Tibial nerve (tissue), 4 donors: ENCODE data around the gene NUMB. TPM values are rescaled to one million over a fixed set of nuclear protein-coding genes. Genes with fewer than 3 reads are reported as not detected.
"Not testable (repeated sequence)": the region's sequence is repeated elsewhere in the genome, so short reads cannot be mapped to it uniquely, and the experiment has no call there.

ENCODE experiments used
- DNase-seq, 2 donors: peaks; one replicate each; pipeline ENCODE4 v3.0.0-alpha.2; 2019; ENCODE audit warnings: low spot score in 2 of 2
- H3K27ac ChIP-seq, 4 donors: fragments of 200-600 bp; sonication (generic) in 3 of 4; one replicate each; pipeline ENCODE4 v1.5.1; 2017 to 2019; ENCODE audit warnings: mild to moderate bottlenecking in 1 of 4
- H3K27me3 ChIP-seq, 2 donors: fragments of 200-600 bp; sonication (generic) in 1 of 2; one replicate each; pipeline versions ENCODE4 v1.5.1 to v1.6.0; 2017 to 2019
- H3K36me3 ChIP-seq, 3 donors: fragments of 200-600 bp; sonication (generic); one replicate each; pipeline ENCODE4 v1.5.1; 2018 to 2019
- H3K4me1 ChIP-seq, 4 donors: fragments of 200-600 bp; sonication (generic) in 3 of 4; one replicate each; pipeline ENCODE4 v1.5.1; 2017 to 2019
- H3K4me3 ChIP-seq, 4 donors: fragments of 200-600 bp; sonication (generic) in 3 of 4; one replicate each; pipeline ENCODE4 v1.5.1; 2017 to 2019; ENCODE audit warnings: mild to moderate bottlenecking in 1 of 4, moderate library complexity in 1 of 4
- H3K9me3 ChIP-seq, 4 donors: fragments of 200-600 bp; sonication (generic) in 3 of 4; one replicate each; pipeline ENCODE4 v1.5.1; 2017 to 2019
- CTCF ChIP-seq, 5 experiments: fragments of 200-600 bp in 3 of 5; fragments of 450-650 bp in 2 of 5; sonication (generic) in 3 of 5; IDR thresholded peaks; one replicate each; pipeline ENCODE4 v1.5.1; 2016 to 2019; ENCODE audit warnings: antibody characterized with exemption in 5 of 5, mild to moderate bottlenecking in 3 of 5, moderate library complexity in 2 of 5
- EP300 ChIP-seq, 2 donors: sonication (generic); formaldehyde crosslinking; IDR thresholded peaks; one replicate each; pipeline ENCODE4 v1.6.1; 2017; ENCODE audit warnings: antibody characterized with exemption in 2 of 2, mild to moderate bottlenecking in 1 of 2
- POLR2A ChIP-seq, 2 donors: fragments of 450-650 bp; IDR thresholded peaks; one replicate each; pipeline ENCODE4 v1.6.1; 2017; ENCODE audit warnings: antibody characterized with exemption in 2 of 2, mild to moderate bottlenecking in 2 of 2, moderate library complexity in 2 of 2
- WGBS, 2 donors: methylation state at CpG; one replicate each; pipeline ENCODE4 v1.1.5; 2018; 5-methylcytosine and 5-hydroxymethylcytosine counted together
- total RNA-seq, 4 donors: library from RNA; depleted of rRNA; stranded (reverse); fragments of >200 nt; gene quantifications; one replicate each; pipeline ENCODE4 v1.1.0, GENCODE V29; 2016

The NUMB gene
- total RNA-seq, 4 donors from 2014 or later, result 50.7 to 81.9 (median 60.2) TPM

GRCh38 chr14:73364559-73364958 lies 93.8 kb downstream of the NUMB start:
- WGBS, 2 donors, result 95 to 99% methylated on average over 2 of the region's 2 CpGs
- no peak overlapping the region for H3K27ac ChIP-seq
- TF ChIP-seq EP300 (IDR thresholded peaks at IDR 0.05), result no peak
- no peak for TF ChIP-seq CTCF (IDR thresholded peaks at IDR 0.05)
- TF ChIP-seq POLR2A (IDR thresholded peaks at IDR 0.05), result no peak

GRCh38 chr14:73359445-73359844 lies 98.9 kb downstream of the NUMB start:
- no peaks in the 10 kb centered on the region for H3K4me1 ChIP-seq
- DNase-seq, result no peak
- no peaks in the 10 kb centered on the region for H3K27me3 ChIP-seq
- no peaks in the 10 kb centered on the region for H3K9me3 ChIP-seq
- no peak overlapping the region for H3K4me3 ChIP-seq
- H3K27ac ChIP-seq, result no peak overlapping the region
- peaks cover 0 to 15% (median 0%) of the 10 kb centered on the region in 3 donors for H3K36me3 ChIP-seq
- TF ChIP-seq CTCF (IDR thresholded peaks at IDR 0.05) (no peak), EP300 (IDR thresholded peaks at IDR 0.05) (no peak)

More at GRCh38 chr14:73364559-73364958, 93.8 kb downstream of the NUMB start:
- no peaks in the 10 kb centered on the region for H3K27me3 ChIP-seq
- peaks cover 0 to 3% (median 0%) of the 10 kb centered on the region in 3 donors for H3K36me3 ChIP-seq
- H3K9me3 ChIP-seq, result no peaks in the 10 kb centered on the region
- no peak overlapping the region for H3K4me3 ChIP-seq
- H3K4me1 ChIP-seq, result peaks cover 0 to 11% (median 2%) of the 10 kb centered on the region in 4 donors
- no peak for DNase-seq

- no peaks in the 10 kb centered on the region for H3K4me1 ChIP-seq
- H3K4me3 ChIP-seq, result no peak overlapping the region
- no peak for DNase-seq
- H3K27ac ChIP-seq, result no peak overlapping the region
- H3K9me3 ChIP-seq, result no peaks in the 10 kb centered on the region
- peaks cover 0 to 17% (median 0%) of the 10 kb centered on the region in 3 donors for H3K36me3 ChIP-seq
- TF ChIP-seq CTCF (IDR thresholded peaks at IDR 0.05) (no peak), EP300 (IDR thresholded peaks at IDR 0.05) (no peak), POLR2A (IDR thresholded peaks at IDR 0.05) (no peak)
- H3K27me3 ChIP-seq, result no peaks in the 10 kb centered on the region
- 72 to 97% methylated on average over 1 of the region's 1 CpG for WGBS, 2 donors
These were observed 100.2 kb downstream of the NUMB start for GRCh38 chr14:73358187-73358586.

- WGBS, 2 donors, result 91 to 96% methylated on average over 3 of the region's 3 CpGs
These were observed 109.3 kb downstream of the NUMB start for GRCh38 chr14:73349091-73349490.

GRCh38 chr14:73344319-73344718 lies 114.0 kb downstream of the NUMB start:
- Histone ChIP-seq H3K9me3 (no peaks in the 10 kb centered on the region), H3K4me3 (no peak overlapping the region), H3K36me3 (no peaks in the 10 kb centered on the region), H3K27me3 (no peaks in the 10 kb centered on the region), H3K27ac (no peak overlapping the region), H3K4me1 (peaks cover 0 to 9% (median 0%) of the 10 kb centered on the region in 4 donors)
- TF ChIP-seq POLR2A (IDR thresholded peaks at IDR 0.05) (no peak), EP300 (IDR thresholded peaks at IDR 0.05) (no peak), CTCF (IDR thresholded peaks at IDR 0.05) (no peak)
- DNase-seq, result no peak
- 72 to 73% methylated on average over 1 of the region's 1 CpG for WGBS, 2 donors

More at GRCh38 chr14:73349091-73349490, 109.3 kb downstream of the NUMB start:
- H3K27ac ChIP-seq, H3K9me3 ChIP-seq, H3K36me3 ChIP-seq, DNase-seq, H3K4me1 ChIP-seq, H3K4me3 ChIP-seq, H3K27me3 ChIP-seq: not testable (repeated sequence)

GRCh38 chr14:73342670-73343069 lies 115.7 kb downstream of the NUMB start:
- WGBS, 2 donors, result 76 to 81% methylated on average over 5 of the region's 5 CpGs
- no peak for DNase-seq

More at GRCh38 chr14:73342670-73343069, 115.7 kb downstream of the NUMB start:
- Histone ChIP-seq H3K9me3 (no peaks in the 10 kb centered on the region), H3K27ac (no peak overlapping the region), H3K27me3 (no peaks in the 10 kb centered on the region), H3K4me3 (no peak overlapping the region), H3K4me1 (peaks cover 0 to 12% (median 0%) of the 10 kb centered on the region in 4 donors), H3K36me3 (no peaks in the 10 kb centered on the region)
- TF ChIP-seq POLR2A (IDR thresholded peaks at IDR 0.05), result no peak
- no peak for TF ChIP-seq EP300 (IDR thresholded peaks at IDR 0.05)
- TF ChIP-seq CTCF (IDR thresholded peaks at IDR 0.05), result no peak
